Dermis microvascular lymphatic vessel endothelial cell (primary cell): ENCODE measurements around the gene BRPF3. TPM values are rescaled to one million over a fixed set of nuclear protein-coding genes. Genes with fewer than 3 reads are reported as not detected.
A peak's percentile ranks its signal among the peaks of the same experiment; 100 is the strongest.

Source experiments
- DNase-seq, 2 donors: peaks; one replicate each; pipeline versions ENCODE4 v3.0.0 to v3.0.0-alpha.2; 2010; ENCODE audit warnings: low read depth in 2 of 2
- total RNA-seq: library from RNA; depleted of rRNA; stranded (reverse); fragments of >200 nt; gene quantifications from 2 replicates; pipeline ENCODE4 v1.2.1, GENCODE V29; 2014

Gene BRPF3
- 5.1 and 8.7 TPM in 2 replicates for total RNA-seq

DNA sequence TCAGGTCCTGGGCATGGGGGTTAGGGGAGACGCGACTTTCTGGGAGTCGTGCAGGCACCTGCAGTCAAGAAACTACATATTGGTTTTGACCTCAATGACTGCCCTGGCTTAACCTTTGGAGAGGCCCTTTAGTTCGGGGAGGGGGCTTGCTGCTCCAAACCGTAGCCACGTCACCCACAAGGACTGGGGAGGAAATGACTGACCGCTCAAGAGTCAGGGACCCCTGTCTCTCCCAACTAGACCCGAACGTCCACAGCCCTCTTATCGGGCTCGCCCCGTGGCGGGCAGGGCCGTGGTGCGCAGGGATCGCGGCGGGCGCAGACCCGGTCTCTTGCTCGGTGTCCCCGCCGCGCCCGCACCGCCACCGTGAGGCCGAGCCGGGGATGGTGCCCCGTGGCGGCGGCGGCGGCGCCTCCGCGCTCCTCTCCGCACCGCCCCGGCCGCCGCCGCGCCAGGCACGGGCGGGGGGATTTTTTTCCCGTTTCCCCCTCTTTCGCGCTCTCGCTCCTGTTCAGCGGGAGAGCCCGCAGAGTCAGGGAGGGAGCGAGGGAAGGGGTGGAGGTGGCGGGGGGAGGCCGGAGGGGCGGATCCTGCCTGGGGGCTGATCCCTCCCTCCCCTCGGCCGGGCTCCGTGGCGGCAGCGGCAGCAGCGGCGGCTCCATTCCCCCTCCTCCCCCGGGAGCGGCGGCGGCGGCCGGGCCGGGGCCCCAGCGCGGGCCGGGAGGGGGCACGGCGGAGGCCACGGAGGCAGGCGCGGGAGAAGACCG, at the start of gene BRPF3:
Gene BRPF3, plus strand, starts transcription at position 632 of the 767 bp plus-strand sequence. CDS start 3,579 bp downstream, outside the sequence.
- DNase-seq: peak; percentile 20 to 79

DNA sequence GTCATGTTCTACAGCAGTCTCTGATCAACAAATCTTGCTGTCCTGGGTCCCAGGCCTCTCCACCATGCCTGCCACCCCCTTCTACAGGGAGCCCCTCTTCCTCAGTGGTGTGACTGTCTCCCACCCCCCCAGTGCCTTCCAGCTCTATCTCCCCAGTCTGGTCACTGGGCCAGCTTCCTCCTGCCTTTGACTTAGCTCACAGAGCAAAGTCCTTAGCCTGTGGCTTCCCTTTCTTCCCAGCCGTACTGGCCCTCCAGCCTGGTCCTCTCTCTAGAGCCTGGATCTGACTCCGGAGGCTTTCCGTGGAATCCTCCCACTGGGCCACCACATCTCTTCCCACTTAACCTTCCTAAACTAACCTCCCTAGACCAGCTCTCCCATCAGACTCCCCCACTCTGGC, 49.2 kb upstream of the BRPF3 start:
- DNase-seq: no peak

DNA sequence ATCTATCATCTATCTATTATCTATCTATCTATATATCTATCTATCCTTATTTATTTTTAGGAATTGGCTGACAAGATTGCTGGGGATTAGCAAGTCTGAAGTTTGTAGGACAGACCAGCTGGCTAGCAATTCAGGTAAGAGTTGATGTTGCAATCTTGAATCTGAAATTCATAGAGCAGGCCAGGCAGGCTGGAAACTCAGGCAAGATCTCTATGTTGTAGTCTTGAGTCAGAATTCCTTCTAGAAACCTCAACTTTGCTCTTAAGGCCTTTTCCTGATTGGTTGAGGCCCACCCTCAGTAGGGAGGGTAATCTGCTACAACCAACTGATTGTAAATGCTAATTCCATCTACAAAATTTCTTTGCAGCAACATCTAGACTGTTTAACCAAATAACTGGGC, 47.1 kb upstream of the BRPF3 start:
- DNase-seq: no peak

DNA sequence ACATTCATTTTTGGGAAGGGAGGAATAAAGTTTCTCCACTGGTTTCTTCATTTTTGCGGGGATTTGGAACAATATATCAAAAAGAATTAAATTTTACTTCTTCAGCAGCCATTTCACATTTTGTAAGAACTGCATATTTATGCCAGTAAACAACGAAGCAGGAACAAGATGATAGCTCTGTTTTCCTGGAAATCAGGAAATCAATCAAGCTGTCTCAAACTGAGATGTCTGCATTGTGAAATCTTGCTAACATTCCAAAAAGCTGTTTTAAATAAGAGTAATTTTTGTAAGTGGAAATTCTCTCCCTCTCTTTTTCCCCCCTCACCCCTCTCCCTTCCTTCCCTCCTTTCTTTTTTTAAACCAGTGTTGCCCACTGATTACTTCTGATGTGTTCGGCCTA, 46.3 kb upstream of the BRPF3 start:
- no peak for DNase-seq

DNA sequence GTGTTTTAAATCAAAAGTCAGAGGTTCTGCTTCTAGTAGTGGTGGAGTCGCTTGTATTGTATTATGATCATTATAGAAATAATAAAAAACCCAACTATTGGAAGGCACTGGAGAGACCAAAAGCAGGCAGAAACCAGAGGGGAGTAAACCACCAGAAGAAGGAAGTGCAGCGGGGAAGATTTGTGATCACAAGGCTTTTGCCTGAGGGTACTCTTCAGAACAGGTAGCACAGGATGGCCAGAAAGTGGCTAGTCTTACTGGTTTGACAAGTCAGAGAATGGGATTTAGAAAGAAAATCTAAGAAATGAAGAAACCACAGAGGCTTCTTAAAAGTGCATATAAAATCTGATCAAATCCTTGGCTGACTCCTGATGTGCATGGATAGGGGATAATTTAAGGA, 42.3 kb upstream of the BRPF3 start:
- no peak for DNase-seq

DNA sequence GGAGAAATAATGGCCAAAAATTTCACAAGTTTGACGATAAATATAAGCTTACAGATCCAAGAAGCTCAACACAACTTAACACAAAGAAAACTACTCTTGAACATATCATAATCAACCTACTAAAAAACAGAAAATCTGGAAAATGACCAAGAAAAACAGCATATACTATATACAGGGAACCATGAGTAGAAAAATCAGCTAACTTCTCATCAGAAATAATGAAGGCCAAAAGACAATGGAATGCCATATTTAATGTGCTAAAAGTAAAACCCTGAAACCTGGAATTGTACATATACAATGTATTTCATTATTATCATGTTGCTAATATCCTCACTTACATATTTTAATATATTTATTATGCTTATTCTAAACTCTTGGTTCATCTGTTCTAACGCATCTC, 40.9 kb upstream of the BRPF3 start:
- DNase-seq: no peak

DNA sequence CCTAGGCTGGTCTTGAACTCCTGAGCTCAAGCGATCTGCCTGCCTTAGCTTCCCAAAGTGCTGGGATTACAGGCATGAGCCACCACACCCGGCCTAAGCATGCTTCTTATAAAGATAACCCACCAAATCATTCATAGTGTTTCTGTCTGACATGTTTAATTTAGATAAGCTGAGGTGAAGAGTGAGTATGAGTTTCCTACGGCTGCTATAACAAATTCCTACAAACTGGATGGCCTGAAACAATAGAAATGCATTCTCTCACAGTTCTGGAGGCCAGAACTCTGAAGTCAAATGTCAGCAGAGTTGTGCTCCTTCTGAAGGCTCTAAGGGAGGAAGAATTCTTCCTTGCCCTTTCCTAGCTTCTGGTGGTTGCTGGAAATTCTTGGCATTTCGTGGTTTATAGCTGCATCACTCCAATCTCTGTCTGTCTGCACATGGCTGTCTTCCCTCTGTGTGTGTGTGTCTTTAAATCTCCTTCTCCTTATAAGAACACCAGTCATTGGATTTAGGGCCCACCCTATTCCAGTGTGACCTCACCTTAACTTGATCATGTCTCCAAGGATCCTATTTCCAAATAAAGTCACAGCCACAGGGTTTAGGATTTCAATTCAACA, 36.3 kb upstream of the BRPF3 start:
- DNase-seq: no peak

DNA sequence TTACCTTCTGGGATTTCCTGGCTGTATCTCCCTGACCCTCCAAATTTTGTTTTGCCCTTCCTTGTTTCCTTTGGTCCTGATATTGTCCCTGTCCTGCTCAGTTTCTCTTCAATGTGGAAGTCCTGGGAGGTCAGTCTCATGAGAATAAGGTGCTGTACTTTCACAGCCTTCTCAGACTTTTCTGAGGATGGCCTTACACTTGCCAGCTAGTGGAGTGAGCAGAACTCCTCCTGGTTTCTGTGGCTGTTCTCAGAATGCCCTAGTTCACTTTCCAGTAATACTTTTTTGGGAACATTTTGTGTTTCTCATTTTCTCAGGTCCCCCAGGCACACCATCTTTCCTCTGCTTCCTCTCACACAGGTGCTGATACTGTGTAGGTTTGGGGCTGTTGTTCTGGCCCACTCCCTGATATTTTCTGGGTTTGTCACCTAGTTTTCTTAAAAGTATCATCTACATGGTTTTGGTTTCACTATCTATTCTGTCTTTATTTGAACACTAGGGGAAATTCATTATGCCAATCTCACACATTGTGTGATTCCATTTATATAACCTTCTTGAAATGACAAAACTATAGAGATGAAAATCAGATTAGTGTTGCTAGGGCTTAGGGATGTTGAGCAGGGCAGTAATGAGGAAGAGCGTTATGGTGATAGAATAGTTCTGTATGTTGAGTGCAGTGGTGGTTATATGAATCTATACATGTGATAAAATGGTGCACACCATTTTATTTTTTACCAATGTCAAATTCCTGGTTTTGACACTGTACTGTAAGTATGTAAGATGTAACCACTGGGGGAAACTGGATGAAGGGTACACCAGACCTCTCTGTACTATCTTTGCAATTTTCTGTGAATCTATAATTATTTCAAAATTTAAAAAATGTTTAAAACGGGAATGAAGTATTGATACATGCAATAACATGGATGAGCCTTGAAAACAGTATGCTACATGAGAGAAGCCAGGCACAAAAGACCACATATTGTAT, 27.2 kb upstream of the BRPF3 start:
- no peak for DNase-seq

DNA sequence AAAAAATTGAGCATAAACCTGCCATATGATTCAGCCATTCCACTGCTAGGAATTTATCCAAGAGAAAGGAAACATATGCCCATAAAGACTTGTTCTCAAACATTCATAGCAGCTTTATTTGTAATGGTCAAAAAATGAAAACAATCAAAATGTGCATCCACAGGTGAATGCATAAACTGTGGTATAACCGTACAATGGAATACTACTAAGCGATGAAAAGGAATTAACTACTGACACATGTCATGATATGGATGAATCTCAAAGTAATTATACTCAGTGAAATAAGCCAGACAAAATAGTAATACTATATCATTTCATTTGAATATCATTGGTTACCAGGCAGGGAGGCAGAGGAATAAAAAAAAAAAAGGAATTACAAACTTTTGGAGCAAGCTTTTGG, 25.8 kb upstream of the BRPF3 start:
- DNase-seq: no peak

DNA sequence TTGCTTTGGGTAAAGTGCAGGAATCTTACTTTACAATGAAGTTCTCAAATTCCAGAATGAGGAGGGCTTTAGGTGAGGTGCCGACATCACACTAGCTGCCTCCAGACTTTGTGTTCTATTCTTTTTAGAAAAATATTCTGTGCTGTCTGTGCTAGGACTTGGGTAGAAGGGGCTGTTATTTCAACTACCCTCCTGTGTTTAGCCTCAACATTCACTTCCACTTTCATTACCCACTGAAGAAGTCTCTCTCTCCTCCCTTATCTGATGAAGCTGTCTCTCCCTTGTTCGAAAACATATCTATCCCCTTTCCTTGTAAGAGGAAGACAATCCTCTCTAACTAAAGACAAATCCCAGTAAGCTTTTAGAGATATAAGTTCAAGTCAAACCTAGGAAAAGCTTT, 25.0 kb upstream of the BRPF3 start:
- DNase-seq: no peak

DNA sequence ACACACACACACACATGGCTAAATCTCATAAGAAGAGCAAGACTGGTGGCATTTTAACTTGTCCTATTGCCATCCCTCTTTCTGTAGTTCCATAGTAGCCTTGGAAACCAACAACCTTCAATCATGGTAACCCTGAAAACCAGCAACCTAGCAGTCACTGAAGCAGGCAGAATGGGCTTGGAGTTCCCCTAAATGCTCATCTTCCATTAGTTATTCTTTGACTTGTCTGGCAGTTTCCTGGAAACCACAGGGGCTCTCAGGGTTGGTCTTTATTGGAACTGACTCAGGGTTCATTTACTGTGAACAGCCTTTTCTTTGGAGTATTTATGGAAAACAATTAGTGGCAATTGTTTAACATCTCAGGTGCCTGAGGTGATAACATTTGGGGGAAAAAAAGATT, 19.4 kb upstream of the BRPF3 start:
- DNase-seq: no peak

DNA sequence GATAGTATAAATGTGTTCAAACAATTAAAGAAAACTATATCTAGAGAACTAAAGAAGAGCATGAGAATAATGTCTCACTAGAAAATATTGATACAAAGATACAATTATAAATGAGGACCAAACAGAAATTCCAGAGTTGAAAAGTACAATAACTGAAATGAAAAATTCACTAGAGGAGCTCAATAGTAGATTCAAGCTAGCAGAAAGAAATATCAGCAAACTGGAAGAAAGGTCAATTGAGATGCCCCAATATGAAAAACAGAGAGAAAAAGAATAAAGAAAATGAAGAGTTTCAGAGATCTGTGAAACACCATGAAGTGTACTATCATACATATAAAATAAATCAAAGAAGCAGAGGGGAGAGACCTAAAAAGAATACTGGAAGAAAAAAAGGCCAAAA, 18.0 kb upstream of the BRPF3 start:
- no peak for DNase-seq

DNA sequence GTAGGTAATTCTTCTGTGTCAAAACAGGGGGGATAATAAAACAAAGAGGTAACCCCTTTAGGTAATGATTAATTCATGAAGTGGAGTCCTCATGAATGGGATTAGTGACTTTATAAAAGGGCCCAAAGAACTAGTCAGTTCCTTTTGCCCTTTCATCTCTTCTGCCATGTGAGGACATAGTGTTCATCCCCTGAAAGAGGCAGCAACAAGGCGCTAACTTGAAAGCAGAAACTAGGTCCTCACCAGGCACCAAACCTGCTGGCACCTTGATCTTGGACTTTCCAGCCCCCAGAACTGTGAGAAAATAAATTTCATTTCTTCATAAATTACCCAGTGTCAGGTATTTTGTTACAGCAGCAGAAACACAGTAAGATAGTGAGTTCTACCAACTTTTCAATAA, 16.4 kb upstream of the BRPF3 start:
- no peak for DNase-seq

DNA sequence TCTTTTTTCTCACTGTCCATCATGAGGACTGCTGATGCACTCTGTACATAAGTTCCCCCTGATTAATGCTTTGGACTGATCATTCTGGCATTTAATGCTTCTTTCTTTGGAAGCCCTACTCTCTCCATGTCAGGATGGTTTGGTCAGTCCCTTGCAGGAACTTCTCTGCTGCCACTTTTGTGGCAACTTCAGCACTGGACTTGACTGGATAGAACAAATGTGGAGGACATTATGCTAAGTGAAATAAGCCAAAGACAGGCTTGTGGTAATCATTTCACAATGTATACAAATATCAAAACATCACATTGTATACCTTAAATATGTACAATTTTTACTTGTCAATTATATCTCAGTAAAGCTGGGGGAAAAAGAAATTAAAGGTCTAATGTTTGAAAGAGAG, 12.2 kb upstream of the BRPF3 start:
- DNase-seq: no peak

DNA sequence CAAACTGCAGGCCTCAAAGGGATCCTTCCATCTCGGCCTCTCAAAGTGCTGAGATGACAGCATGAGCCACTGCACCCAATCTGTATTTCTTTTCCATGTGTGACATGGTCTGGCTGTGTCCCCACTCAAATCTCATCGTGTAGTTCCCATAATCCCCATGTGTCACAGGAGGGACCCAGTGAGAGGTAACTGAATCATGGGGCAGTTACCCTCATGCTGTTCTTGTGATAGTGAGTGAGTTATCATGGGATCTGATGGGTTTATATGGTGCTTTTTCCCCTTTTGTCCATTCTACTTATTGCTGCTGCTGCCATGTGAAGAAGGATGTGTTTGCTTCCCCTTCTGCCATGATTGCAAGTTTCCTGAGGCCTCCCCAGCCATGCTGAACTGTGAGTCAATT, 10.3 kb upstream of the BRPF3 start:
- no peak for DNase-seq

DNA sequence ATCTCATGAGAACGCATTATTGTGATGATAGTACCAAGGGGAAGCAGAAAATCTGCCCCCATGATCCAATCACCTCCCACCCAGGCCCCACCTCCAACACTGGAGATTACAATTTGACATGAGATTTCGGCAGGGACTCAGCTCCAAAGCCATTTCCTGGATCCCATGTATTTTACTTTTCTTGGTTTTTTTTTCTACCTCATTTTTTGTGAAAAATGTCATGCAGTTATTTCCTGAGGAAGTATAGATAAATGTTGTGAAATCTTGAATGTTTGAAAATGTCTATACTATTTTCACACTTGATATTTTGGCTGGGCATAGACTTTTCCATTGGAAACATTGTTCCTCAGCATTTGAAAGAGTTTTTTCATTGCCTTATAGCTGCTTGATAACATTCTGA, 9.1 kb upstream of the BRPF3 start:
- no peak for DNase-seq

DNA sequence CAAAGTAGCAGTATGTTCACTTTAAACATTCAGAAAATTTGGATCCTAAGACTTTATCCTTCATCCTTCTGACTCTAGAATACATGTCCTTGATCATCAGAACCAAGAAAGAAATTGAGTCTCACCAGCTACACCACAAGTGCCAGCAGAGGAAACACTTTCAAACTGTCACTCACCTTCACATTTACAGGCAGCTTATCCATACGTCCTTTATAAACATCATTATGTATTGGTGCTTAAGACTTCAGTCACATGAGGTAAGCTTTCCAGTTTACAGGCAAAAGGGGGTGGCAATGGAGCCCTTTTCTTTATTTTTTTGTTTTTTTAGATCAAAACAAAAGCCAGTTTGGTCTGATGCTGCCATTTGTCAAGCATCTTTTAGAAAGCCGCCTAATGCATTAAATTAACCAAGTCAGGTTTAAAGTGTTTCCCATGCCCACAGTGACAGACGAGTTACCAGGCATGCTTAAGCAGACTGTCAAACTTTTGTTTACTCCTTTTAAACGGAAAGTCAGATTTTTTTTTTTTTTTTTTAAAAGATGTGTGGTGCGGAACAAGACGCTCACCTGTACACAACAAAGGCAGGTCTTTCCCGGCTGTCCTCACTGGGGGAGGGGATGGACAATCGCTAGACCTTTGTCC, 952 bp upstream of the BRPF3 start:
- DNase-seq: no peak

DNA sequence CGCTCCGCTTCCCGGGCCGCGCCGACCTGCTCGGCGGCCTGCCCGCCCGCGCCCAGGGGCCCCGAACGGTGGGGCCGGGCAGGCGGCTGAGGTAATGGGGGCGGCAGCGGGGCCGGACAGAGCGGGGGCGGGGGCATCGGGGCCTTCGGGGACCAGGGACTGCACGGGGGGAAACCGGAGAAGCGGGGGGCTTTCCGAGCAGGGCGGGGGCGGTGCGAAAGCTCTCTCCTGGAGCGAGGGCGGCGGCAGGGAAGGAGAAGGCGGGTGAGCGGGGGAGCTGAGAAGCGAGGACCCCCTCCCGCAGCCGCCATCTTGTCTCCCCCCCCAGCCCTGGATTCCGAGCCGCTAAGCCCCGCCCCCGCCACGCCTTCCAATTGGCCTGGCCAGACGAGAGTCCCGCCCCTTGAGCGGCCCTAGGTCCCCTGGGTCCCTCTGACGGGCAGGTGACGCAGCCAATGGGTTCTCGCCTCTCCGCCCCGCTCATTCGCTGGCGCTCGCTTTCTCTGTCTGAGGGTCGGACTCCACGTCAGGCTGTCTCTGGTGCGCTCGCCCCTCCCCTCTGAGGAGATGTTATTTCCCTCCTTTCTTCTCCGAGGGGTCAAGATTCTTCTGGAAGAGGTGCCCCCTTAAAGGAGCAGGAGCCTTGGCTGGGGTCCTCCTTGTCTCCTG, 470 bp downstream of the BRPF3 start:
- DNase-seq: peak; percentile 93 to 98

DNA sequence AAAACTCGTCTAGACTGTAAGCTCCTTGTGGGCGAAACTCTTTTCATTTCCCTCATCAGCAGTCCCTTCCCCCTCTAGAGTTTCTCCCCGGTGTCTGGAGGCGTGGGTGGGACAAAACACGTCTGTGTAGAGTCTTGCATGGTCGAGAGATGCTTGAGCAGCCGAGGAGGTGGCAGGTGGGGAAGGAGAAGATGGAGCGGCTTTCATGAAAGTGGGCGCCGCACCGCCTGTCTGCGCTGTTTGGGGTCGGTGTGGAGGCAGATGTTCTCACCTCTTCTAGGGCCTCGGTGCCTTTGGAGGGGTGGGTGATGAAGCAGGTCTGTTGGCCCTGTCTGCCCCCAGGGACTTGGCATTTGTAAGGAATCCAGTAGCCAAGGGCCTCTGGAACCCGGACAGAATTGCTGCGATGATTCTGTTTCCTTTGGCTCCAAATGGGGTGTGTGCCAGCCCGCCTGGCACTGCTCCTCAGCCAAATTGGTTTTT, 1.2 kb downstream of the BRPF3 start:
- DNase-seq: no peak

DNA sequence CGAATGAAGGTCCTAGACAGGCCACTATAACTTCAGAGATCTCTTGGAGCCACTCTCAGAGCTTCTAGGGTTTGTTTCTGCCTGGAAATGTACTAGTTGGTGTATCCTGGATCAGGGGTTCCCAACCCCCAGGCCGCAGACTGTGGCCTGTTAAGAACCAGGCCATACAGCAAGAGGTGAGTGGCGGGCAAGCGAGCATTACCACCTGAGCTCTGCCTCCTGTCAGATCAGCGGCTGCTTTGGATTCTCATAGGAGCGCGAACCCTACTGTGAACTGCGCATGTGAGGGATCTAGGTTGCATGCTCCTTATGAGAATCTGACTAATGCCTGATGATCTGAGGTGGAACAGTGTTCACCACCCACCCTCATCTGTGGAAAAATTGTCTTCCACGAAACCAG, 2.4 kb downstream of the BRPF3 start:
- no peak for DNase-seq
